ENCODE measurements around the gene MSI1. TPM values are rescaled to one million over a fixed set of nuclear protein-coding genes. Genes with fewer than 3 reads are reported as not detected.

The MSI1 gene
- total and polyA plus RNA-seq, 2 of the 13 experiments (the other 11 are each of a cell fraction or from before 2014, with no cell fraction given), result 0.09 to 0.46 TPM

DNA sequence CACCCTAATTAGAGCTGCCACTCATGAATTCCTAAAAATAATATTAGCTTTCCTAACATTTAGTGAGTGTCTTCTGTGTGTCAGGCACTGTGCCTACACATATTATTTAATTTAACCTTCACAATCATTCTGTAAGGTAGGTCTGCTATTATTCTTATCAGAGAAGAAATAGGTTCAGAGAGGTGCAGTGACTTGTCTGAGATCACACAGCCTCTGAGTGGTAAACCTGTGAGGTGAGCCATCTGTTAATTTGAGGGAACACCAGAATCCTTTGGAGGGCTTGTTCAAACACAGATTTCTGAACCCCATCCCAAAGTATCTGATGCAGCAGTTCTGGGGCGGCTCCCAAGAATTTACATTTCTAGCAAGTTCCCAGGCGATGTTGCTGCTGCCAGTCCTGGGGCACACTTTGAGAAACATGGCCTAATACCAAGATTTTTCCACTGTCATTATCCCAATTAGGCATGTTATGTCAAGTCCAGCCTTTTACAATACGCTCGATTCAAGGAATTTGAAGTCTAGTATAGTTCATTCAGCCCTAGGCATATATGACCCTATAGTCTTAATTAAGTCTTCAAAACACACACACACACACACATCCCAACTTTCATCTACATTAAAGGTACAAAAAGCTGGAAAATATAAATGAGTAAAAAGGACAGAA is 49.1 kb upstream of the MSI1 start:
- H3K79me2 ChIP-seq (ENCODE audit: insufficient read depth, low read length), result no peaks in the 10 kb centered on the region
- no peaks in the 10 kb centered on the region; a peak in 1 of 5 replicates for H3K27me3 ChIP-seq (ENCODE audit: control insufficient read depth in 1 of 2, insufficient read depth in 2 of 2, low read length in 2 of 2)
- ATAC-seq (no peak), DNase-seq (ENCODE audit: low spot score) (no peak), FAIRE-seq (no peak)
- in situ Hi-C loops (cut with HindIII; ENCODE audit: extremely low pct_ligation_motif_present, low pct_unique_long_range_greater_than_20kb) (no loop called here), intact Hi-C loops (cut with micrococcal nuclease; ENCODE audit: unreplicated experiment) (no loop called here)
- no peaks in the 10 kb centered on the region for H4K20me1 ChIP-seq (ENCODE audit: insufficient read depth, low read length)
- no peak overlapping the region for H2AFZ ChIP-seq (ENCODE audit: low read length)
- WGBS (ENCODE audit: low lambda C conversion rate), result 69% methylated on average over 4 of the region's 4 CpGs
- ChIA-PET CTCF (ENCODE audit: low intra/inter-chr PET ratio, low total read pairs) (no interaction called here), POLR2A (no interaction called here)
- no peaks in the 10 kb centered on the region for H3K36me3 ChIP-seq (replicated peaks in 1 of 2; ENCODE audit: control insufficient read depth in 1 of 2, insufficient read depth in 2 of 2, low read length in 2 of 2)
- H3K4me1 ChIP-seq (ENCODE audit: insufficient read depth, low read length), result peaks cover 13% of the 10 kb centered on the region
- no peak overlapping the region for H3K4me3 ChIP-seq (replicated peaks in 1 of 3; ENCODE audit: insufficient read depth in 1 of 3, low read depth in 2 of 3, low read length in 3 of 3)
- no peaks in the 10 kb centered on the region for H3K9me3 ChIP-seq (ENCODE audit: low read length)
- no peak overlapping the region for H3K27ac ChIP-seq (ENCODE audit: extremely low read length, insufficient read depth, low read length)
- no TSS peak for BruUV-seq (replicated peaks)
- no peak overlapping the region for H3K4me2 ChIP-seq (ENCODE audit: low read depth, low read length)
- no peak overlapping the region for H3K9ac ChIP-seq (ENCODE audit: insufficient read depth, low read depth, low read length)
- TF ChIP-seq SMARCE1 (IDR thresholded peaks at IDR 0.05; ENCODE audit: borderline replicate concordance) (no peak), HNRNPK (IDR thresholded peaks at IDR 0.05; ENCODE audit: low read depth, low read length, poor library complexity, severe bottlenecking) (no peak), ZNF768 (CRISPR knock-in tag; IDR thresholded peaks at IDR 0.05) (peak; percentile 42; the same call in 1 of the 2 replicates)

DNA sequence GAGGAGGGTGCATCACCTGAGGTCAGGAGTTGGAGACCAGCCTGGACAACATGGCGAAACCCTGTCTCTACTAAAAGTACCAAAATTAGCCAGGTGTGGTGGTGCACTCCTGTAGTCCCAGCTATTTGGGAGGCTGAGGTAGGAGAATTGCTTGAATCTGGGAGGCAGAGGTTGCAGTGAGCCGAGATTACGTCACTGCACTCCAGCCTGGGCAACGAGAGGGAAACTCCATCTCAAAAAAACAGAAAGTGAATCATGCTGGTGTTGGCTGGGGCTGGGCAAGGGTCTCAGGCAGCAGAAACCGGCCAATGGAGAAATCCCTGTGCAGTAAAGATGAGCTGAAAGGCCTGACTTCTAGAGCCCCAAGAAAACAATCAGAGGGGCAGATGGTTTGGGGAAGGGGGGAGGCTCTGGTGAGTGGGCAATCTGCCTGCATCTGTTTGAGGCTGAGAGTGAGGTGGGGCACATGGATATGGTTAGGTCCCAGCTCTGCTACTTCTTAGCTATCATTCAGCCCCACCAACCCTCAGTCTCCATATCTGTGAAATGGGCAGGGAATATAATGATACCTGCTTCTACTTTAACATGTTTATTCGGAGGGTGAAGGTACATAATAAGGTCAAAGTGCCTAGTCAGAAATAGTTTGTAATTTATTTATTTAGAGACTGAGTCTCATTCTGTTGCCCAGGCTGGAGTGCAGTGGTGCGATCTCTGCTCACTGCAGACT is 47.7 kb upstream of the MSI1 start:
- no peak overlapping the region for H3K27ac ChIP-seq (ENCODE audit: extremely low read length, insufficient read depth, low read length)
- no peaks in the 10 kb centered on the region; a peak in 1 of 5 replicates for H3K27me3 ChIP-seq (ENCODE audit: control insufficient read depth in 1 of 2, insufficient read depth in 2 of 2, low read length in 2 of 2)
- no peak for ATAC-seq
- H3K4me3 ChIP-seq (replicated peaks in 1 of 3; ENCODE audit: insufficient read depth in 1 of 3, low read depth in 2 of 3, low read length in 3 of 3), result no peak overlapping the region
- ChIA-PET CTCF (ENCODE audit: low intra/inter-chr PET ratio, low total read pairs) (no interaction called here), POLR2A (no interaction called here)
- H3K4me1 ChIP-seq (ENCODE audit: insufficient read depth, low read length), result peaks cover 13% of the 10 kb centered on the region
- H4K20me1 ChIP-seq (ENCODE audit: insufficient read depth, low read length), result no peaks in the 10 kb centered on the region
- intact Hi-C loops (cut with micrococcal nuclease; ENCODE audit: unreplicated experiment), result no loop called here
- DNase-seq (ENCODE audit: low spot score), result no peak
- BruUV-seq (replicated peaks), result no TSS peak
- in situ Hi-C loops (cut with HindIII; ENCODE audit: extremely low pct_ligation_motif_present, low pct_unique_long_range_greater_than_20kb), result no loop called here
- no peaks in the 10 kb centered on the region for H3K9me3 ChIP-seq (ENCODE audit: low read length)
- FAIRE-seq, result no peak
- no peak overlapping the region for H3K9ac ChIP-seq (ENCODE audit: insufficient read depth, low read depth, low read length)
- no peak overlapping the region for H3K4me2 ChIP-seq (ENCODE audit: low read depth, low read length)
- H3K79me2 ChIP-seq (ENCODE audit: insufficient read depth, low read length), result no peaks in the 10 kb centered on the region
- no peak overlapping the region for H2AFZ ChIP-seq (ENCODE audit: low read length)
- 22% methylated on average over 7 of the region's 7 CpGs for WGBS (ENCODE audit: low lambda C conversion rate)
- no peaks in the 10 kb centered on the region for H3K36me3 ChIP-seq (replicated peaks in 1 of 2; ENCODE audit: control insufficient read depth in 1 of 2, insufficient read depth in 2 of 2, low read length in 2 of 2)
- TF ChIP-seq, protein P1, sequence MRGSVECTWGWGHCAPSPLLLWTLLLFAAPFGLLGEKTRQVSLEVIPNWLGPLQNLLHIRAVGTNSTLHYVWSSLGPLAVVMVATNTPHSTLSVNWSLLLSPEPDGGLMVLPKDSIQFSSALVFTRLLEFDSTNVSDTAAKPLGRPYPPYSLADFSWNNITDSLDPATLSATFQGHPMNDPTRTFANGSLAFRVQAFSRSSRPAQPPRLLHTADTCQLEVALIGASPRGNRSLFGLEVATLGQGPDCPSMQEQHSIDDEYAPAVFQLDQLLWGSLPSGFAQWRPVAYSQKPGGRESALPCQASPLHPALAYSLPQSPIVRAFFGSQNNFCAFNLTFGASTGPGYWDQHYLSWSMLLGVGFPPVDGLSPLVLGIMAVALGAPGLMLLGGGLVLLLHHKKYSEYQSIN (CRISPR knock-in tag; IDR thresholded peaks at IDR 0.05; ENCODE audit: borderline replicate concordance), result no peak
- TF ChIP-seq TCF12 (IDR thresholded peaks at IDR 0.05) (no peak), TCF12 (CRISPR knock-in tag; IDR thresholded peaks at IDR 0.05) (no peak), CREB1 (IDR thresholded peaks at IDR 0.05) (peak; percentile 52; the same call in 1 of the 2 replicates), CREB1 (CRISPR knock-in tag; IDR thresholded peaks at IDR 0.05) (no peak), RFX1 (IDR thresholded peaks at IDR 0.05) (no peak), ZNF607 (CRISPR knock-in tag; IDR thresholded peaks at IDR 0.05; ENCODE audit: borderline replicate concordance) (no peak), ZNF180 (CRISPR knock-in tag; IDR thresholded peaks at IDR 0.05; ENCODE audit: borderline replicate concordance, low read depth) (no peak), GABPA (IDR thresholded peaks at IDR 0.05; ENCODE audit: low read depth, low read length) (no peak), GABPA (CRISPR knock-in tag; IDR thresholded peaks at IDR 0.05; ENCODE audit: low read depth) (no peak), ZNF629 (CRISPR knock-in tag; conservative IDR thresholded peaks at IDR 0.05) (peak; percentile 87)
- TF ChIP-seq, protein P2, sequence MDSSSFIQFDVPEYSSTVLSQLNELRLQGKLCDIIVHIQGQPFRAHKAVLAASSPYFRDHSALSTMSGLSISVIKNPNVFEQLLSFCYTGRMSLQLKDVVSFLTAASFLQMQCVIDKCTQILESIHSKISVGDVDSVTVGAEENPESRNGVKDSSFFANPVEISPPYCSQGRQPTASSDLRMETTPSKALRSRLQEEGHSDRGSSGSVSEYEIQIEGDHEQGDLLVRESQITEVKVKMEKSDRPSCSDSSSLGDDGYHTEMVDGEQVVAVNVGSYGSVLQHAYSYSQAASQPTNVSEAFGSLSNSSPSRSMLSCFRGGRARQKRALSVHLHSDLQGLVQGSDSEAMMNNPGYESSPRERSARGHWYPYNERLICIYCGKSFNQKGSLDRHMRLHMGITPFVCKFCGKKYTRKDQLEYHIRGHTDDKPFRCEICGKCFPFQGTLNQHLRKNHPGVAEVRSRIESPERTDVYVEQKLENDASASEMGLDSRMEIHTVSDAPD (CRISPR knock-in tag; IDR thresholded peaks at IDR 0.05), result no peak
